ENCODE data around the gene SLC12A5. TPM values are rescaled to one million over a fixed set of nuclear protein-coding genes. Genes with fewer than 3 reads are reported as not detected.

SLC12A5 gene
- total and polyA plus RNA-seq, 2 of the 4 experiments (the other 2 are of a cell fraction): 2.2 TPM; not detected in 1

GRCh38 chr20:46093531-46093930, 64.5 kb downstream of the SLC12A5 start:
- in situ Hi-C loops (cut with MboI; ENCODE audit: low sequenced_read_pairs): no loop called here
- ATAC-seq (ENCODE audit: low read depth): no peak
- no TSS peak for BruUV-seq (replicated peaks)

More at GRCh38 chr20:46093531-46093930, 64.5 kb downstream of the SLC12A5 start:
- H2BK5ac ChIP-seq (ENCODE audit: low read depth, low read length, poor library complexity, severe bottlenecking): no peak overlapping the region
- POLR2A ChIA-PET (ENCODE audit: unreplicated experiment): no interaction called here
- no peak overlapping the region for H3K56ac ChIP-seq (ENCODE audit: extremely low read depth, insufficient read depth, low read length)
- no peak overlapping the region for H2AFZ ChIP-seq (replicated peaks; ENCODE audit: low read length, poor library complexity)
- no peak overlapping the region for H2BK20ac ChIP-seq (ENCODE audit: low read depth, low read length)
- H3K4me1 ChIP-seq (ENCODE audit: control insufficient read depth, insufficient read depth, low read length): no peaks in the 10 kb centered on the region
- no peak overlapping the region for H2BK120ac ChIP-seq (ENCODE audit: low read depth, low read length)
- dilution Hi-C loops (cut with HindIII; ENCODE audit: low sequenced_read_pairs, unreplicated experiment): no loop called here
- no peak overlapping the region for H4K91ac ChIP-seq (ENCODE audit: insufficient read depth, low read depth, low read length)
- no peak overlapping the region for H3K23ac ChIP-seq (ENCODE audit: low read depth, low read length)
- no CpG with 5 or more reads among the region's 2 CpGs for WGBS, 2 experiments (ENCODE audit: extremely low coverage in 2 of 2, insufficient read length in 1 of 2)
- no peak overlapping the region for H3K27ac ChIP-seq (ENCODE audit: insufficient read depth, low read length)
- no peak overlapping the region for H3K4me2 ChIP-seq (ENCODE audit: low read depth, low read length)
- no peak overlapping the region for H2AK9ac ChIP-seq (replicated peaks; ENCODE audit: low read depth, low read length, poor library complexity)
- no peak overlapping the region for H3K4me3 ChIP-seq (ENCODE audit: insufficient read depth, low read depth, low read length)
- no peak for TF ChIP-seq BHLHE40 (IDR thresholded peaks at IDR 0.05; ENCODE audit: low read depth, low read length)
- no peak for TF ChIP-seq CHD1 (IDR thresholded peaks at IDR 0.05; ENCODE audit: low read depth, low read length)
- no peak for TF ChIP-seq RCOR1 (IDR thresholded peaks at IDR 0.05; ENCODE audit: insufficient replicate concordance, low read length)
- TF ChIP-seq, protein P1, sequence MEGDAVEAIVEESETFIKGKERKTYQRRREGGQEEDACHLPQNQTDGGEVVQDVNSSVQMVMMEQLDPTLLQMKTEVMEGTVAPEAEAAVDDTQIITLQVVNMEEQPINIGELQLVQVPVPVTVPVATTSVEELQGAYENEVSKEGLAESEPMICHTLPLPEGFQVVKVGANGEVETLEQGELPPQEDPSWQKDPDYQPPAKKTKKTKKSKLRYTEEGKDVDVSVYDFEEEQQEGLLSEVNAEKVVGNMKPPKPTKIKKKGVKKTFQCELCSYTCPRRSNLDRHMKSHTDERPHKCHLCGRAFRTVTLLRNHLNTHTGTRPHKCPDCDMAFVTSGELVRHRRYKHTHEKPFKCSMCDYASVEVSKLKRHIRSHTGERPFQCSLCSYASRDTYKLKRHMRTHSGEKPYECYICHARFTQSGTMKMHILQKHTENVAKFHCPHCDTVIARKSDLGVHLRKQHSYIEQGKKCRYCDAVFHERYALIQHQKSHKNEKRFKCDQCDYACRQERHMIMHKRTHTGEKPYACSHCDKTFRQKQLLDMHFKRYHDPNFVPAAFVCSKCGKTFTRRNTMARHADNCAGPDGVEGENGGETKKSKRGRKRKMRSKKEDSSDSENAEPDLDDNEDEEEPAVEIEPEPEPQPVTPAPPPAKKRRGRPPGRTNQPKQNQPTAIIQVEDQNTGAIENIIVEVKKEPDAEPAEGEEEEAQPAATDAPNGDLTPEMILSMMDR (conservative IDR thresholded peaks at IDR 0.05; ENCODE audit: low read depth, low read length): no peak
- no peak for TF ChIP-seq RFX5 (IDR thresholded peaks at IDR 0.05; ENCODE audit: low read depth, low read length)
- TF ChIP-seq NFE2L2 (IDR thresholded peaks at IDR 0.05; ENCODE audit: low read depth, low read length): no peak
- no peak for TF ChIP-seq MAZ (IDR thresholded peaks at IDR 0.05; ENCODE audit: borderline replicate concordance, low read depth, low read length)
- TF ChIP-seq CEBPB (IDR thresholded peaks at IDR 0.05; ENCODE audit: low read depth, low read length): no peak
- no peak for TF ChIP-seq FOS (IDR thresholded peaks at IDR 0.05; ENCODE audit: low read depth, low read length)
- no peak for TF ChIP-seq MAFK (IDR thresholded peaks at IDR 0.05; ENCODE audit: low read depth, low read length)
- TF ChIP-seq SMC3 (IDR thresholded peaks at IDR 0.05; ENCODE audit: low read depth, low read length): no peak
- TF ChIP-seq POLR2A (IDR thresholded peaks at IDR 0.05; ENCODE audit: low read depth, low read length): no peak
- no peak for TF ChIP-seq MXI1 (IDR thresholded peaks at IDR 0.05; ENCODE audit: borderline replicate concordance, low read depth, low read length)
- H3K4ac ChIP-seq (ENCODE audit: low read depth, low read length): no peak overlapping the region
- H3K9ac ChIP-seq (ENCODE audit: low read depth, low read length): no peak overlapping the region
- no peak overlapping the region for H2AK5ac ChIP-seq (ENCODE audit: low read depth, low read length)
- H3K9me3 ChIP-seq (ENCODE audit: control insufficient read depth, insufficient read depth, low read length): no peaks in the 10 kb centered on the region
- H2BK15ac ChIP-seq (ENCODE audit: low read depth, low read length): no peak overlapping the region
- H3K79me1 ChIP-seq (ENCODE audit: low read depth in 1 of 2, low read length in 2 of 2): peaks cover 0 to 8% of the 10 kb centered on the region in 2 experiments; a peak in 2 of 4 replicates
- H4K20me1 ChIP-seq (ENCODE audit: insufficient read depth, low read length): peaks cover 9% of the 10 kb centered on the region
- CTCF ChIA-PET: no interaction called here
- intact Hi-C loops (cut with micrococcal nuclease): no loop called here
- no peak overlapping the region for H4K8ac ChIP-seq (ENCODE audit: low read depth in 2 of 2, low read length in 2 of 2)
- no peak overlapping the region for H3K14ac ChIP-seq (replicated peaks; ENCODE audit: low read depth, low read length)
- no peaks in the 10 kb centered on the region for H3K36me3 ChIP-seq (ENCODE audit: control insufficient read depth, insufficient read depth, low read length)
- no peaks in the 10 kb centered on the region for H3K9me1 ChIP-seq (ENCODE audit: insufficient read depth, low read length)
- H4K5ac ChIP-seq (ENCODE audit: low read depth, low read length): no peak overlapping the region
- peaks cover 4% of the 10 kb centered on the region; the same call in 1 of the 2 replicates for H3K27me3 ChIP-seq (ENCODE audit: control insufficient read depth, insufficient read depth, low read length)
- no peak overlapping the region for H3K18ac ChIP-seq (ENCODE audit: low read depth, low read length)
- DNase-seq: no peak
